Left ventricle myocardium inferior (tissue), 1 donor: Measurements from ENCODE around the gene PRL. TPM values are rescaled to one million over a fixed set of nuclear protein-coding genes. Genes with fewer than 3 reads are reported as not detected.

Experiments used
- DNase-seq: peaks from one replicate; pipeline ENCODE4 v3.0.0-alpha.2; 2020
- H3K27ac ChIP-seq: fragments of 200-600 bp; replicated peaks from 2 replicates; pipeline ENCODE4 v1.8.0; 2021
- H3K27me3 ChIP-seq: fragments of 200-600 bp; 2 replicates; pipeline ENCODE4 v1.8.0; 2021; ENCODE audit warnings: low read depth
- H3K36me3 ChIP-seq: fragments of 200-600 bp; 2 replicates; pipeline ENCODE4 v1.8.0; 2021
- H3K4me1 ChIP-seq: fragments of 200-600 bp; 2 replicates; pipeline ENCODE4 v1.8.0; 2021
- H3K4me3 ChIP-seq: fragments of 200-600 bp; 2 replicates; pipeline ENCODE4 v1.8.0; 2021; ENCODE audit warnings: mild to moderate bottlenecking, moderate library complexity
- H3K9me3 ChIP-seq: fragments of 200-600 bp; replicated peaks from 2 replicates; pipeline ENCODE4 v1.8.0; 2021
- intact Hi-C: fragments of 100-400 bp; cut with micrococcal nuclease; formaldehyde crosslinking; loops from one replicate; pipeline ENCODE4 v1.11.0; 2022
- total RNA-seq: library from RNA; stranded (reverse); fragmentation: NEBNext Ultra II Directional; extraction: Animal tissue kit (Norgen Biotek cat#: 25700); gene quantifications from one replicate; pipeline ENCODE4 v1.2.1, GENCODE V29; 2021
- TF ChIP-seq, protein P1 (sequence below): fragments of 200-600 bp; IDR thresholded peaks from 2 replicates; pipeline ENCODE4 v1.8.0; 2021; ENCODE audit warnings: antibody characterized with exemption, mild to moderate bottlenecking, borderline replicate concordance
- donor health status: DM: no; HTN: yes; CAD: no; lungs with severe emphysema.

PRL gene
- total RNA-seq, 1 donor from 2014 or later: not detected

DNA sequence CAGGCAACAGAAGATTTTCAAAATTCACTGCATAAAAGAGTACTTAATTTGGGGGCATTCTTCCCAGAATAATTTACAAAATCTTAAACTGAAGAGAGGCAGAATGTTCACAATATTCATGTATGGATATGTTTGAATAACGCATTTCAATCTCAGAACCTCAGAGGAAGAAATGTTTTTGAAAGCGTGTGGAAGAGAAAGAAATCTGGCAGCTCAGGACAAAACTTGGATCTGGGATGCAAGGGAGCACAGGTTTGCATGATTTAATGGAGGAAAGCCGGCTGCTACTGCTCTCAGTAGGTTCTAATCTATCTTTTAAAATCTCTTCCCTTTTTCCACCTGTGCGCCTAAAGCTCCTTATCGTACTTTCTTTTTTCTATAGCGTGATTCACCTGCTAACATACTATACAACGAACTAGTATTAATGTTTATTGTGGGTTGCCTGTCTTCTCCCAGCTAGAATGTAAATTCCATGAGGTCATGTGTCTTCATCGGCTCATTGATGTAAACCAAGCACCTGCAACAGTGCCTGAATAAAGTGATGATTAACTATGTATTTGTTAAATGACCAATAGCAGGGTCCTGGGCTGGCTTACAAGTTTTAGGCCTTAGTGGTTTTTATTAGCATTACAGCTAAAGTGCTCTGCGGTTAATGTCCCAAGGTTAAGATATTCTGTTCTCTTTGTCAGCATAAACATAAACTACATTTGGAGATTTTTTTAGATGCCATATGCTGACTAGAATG, 15.3 kb downstream of the PRL start:
- Histone ChIP-seq H3K4me1 (no peaks in the 10 kb centered on the region), H3K36me3 (no peaks in the 10 kb centered on the region), H3K9me3 (peaks cover 6% of the 10 kb centered on the region), H3K4me3 (no peak overlapping the region), H3K27me3 (no peaks in the 10 kb centered on the region), H3K27ac (no peak overlapping the region)
- DNase-seq: no peak
- TF ChIP-seq, protein P1, sequence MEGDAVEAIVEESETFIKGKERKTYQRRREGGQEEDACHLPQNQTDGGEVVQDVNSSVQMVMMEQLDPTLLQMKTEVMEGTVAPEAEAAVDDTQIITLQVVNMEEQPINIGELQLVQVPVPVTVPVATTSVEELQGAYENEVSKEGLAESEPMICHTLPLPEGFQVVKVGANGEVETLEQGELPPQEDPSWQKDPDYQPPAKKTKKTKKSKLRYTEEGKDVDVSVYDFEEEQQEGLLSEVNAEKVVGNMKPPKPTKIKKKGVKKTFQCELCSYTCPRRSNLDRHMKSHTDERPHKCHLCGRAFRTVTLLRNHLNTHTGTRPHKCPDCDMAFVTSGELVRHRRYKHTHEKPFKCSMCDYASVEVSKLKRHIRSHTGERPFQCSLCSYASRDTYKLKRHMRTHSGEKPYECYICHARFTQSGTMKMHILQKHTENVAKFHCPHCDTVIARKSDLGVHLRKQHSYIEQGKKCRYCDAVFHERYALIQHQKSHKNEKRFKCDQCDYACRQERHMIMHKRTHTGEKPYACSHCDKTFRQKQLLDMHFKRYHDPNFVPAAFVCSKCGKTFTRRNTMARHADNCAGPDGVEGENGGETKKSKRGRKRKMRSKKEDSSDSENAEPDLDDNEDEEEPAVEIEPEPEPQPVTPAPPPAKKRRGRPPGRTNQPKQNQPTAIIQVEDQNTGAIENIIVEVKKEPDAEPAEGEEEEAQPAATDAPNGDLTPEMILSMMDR: no peak
- intact Hi-C loops: no loop called here

DNA sequence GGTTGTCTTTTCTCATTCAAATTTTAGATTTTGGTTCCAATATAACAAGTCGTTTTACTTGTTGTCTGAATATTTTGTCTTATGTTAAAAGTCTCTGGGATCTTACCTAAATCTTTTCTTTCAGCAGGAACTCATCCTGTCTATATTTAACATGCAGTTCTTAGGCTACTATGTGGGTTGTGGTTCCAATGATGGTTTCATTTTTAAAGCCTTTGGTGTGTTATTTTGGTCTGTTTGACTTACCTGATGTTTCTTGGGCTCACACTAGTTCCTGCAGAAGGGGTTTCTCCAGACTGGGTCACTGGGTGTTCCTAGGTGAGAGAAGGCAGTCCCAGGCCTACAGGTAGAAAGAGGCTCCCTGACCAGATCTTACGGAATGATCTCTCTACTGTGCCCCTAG, 17.4 kb downstream of the PRL start:
- Histone ChIP-seq H3K36me3 (no peaks in the 10 kb centered on the region), H3K27me3 (no peaks in the 10 kb centered on the region), H3K4me3 (no peak overlapping the region), H3K27ac (no peak overlapping the region), H3K9me3 (peaks cover 17% of the 10 kb centered on the region), H3K4me1 (no peaks in the 10 kb centered on the region)
- DNase-seq: no peak
- intact Hi-C loops: no loop called here
- TF ChIP-seq, protein P1: no peak

DNA sequence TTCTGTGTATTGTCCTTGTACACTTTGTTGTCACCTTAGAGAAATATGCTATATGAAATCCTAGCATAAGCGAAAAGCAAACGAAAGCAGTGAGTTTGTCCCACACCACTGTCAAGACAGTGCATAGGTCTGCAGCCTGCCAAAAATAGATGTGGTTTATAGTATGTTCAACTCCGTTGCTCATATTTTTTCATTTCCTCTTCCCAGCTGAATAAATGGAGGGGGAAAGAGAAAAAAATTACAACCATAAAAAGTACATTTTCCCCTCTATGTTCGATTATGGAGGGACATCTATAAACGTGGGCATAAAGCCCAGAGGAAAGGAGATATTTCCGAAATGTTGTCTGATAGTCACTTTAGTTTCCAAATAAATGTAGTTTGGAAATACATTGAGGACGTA, 25.8 kb downstream of the PRL start:
- no peaks in the 10 kb centered on the region for H3K27me3 ChIP-seq
- no peaks in the 10 kb centered on the region for H3K36me3 ChIP-seq
- DNase-seq: no peak
- no peaks in the 10 kb centered on the region for H3K4me1 ChIP-seq
- TF ChIP-seq, protein P1: no peak
- H3K4me3 ChIP-seq: no peak overlapping the region
- intact Hi-C loops: no loop called here
- H3K27ac ChIP-seq: no peak overlapping the region
- H3K9me3 ChIP-seq: peaks cover 7% of the 10 kb centered on the region

DNA sequence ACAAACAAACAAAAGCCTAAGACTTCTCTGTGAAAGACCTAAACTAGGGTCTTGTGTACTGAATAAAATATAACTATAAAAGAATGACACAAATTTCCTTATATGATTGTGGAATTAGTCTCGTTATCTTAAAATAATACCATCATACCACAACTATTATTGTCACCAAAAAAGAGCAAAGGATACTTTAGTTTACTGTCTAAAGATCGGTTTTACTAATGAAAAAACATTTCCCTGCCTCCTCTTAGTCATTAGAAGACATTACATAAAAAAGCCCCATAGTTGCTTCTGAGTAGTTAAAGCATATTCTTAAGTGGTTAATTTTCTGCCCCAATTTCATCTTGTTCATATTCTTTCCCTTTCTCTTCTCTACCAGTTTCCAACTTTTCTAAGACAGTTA, 33.1 kb downstream of the PRL start:
- H3K27me3 ChIP-seq: no peaks in the 10 kb centered on the region

DNA sequence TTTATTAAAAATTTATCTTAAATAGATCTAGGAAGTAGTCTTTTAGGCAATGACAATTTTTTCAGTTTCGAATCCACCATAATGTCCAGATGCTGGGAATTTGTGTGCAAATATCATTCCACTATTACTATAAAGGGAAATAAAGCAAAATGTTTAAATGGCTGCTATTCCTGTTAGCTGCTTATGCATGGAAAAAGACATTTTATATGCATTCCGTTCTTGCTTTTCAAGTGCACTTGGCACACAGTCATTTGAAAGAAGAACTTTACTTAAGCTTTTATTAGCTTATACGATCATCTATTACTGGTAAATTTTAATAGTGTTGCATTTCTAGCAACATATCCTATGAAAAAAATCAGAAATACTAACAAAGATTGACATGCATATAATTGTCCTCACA, 42.0 kb downstream of the PRL start:
- Histone ChIP-seq H3K27me3 (no peaks in the 10 kb centered on the region), H3K36me3 (no peaks in the 10 kb centered on the region), H3K4me1 (peaks cover 8% of the 10 kb centered on the region), H3K4me3 (no peak overlapping the region), H3K27ac (no peak overlapping the region), H3K9me3 (peaks cover 10% of the 10 kb centered on the region)
- DNase-seq: no peak
- intact Hi-C loops: no loop called here
- TF ChIP-seq, protein P1: no peak

More for the DNA sequence above, 33.1 kb downstream of the PRL start:
- Histone ChIP-seq H3K9me3 (no peaks in the 10 kb centered on the region), H3K36me3 (no peaks in the 10 kb centered on the region), H3K4me3 (no peak overlapping the region), H3K4me1 (peaks cover 4% of the 10 kb centered on the region), H3K27ac (no peak overlapping the region)
- no peak for DNase-seq
- intact Hi-C loops: no loop called here
- TF ChIP-seq, protein P1: no peak
